Activated CD8-positive, alpha-beta memory T cell treated with anti-CD3 and anti-CD28 coated beads, Interleukin-2, amount 50 U/mL, for 4 hours (primary cell): ENCODE measurements around the gene TPP2.

Experiments used
- DNase-seq: peaks from one replicate; pipeline ENCODE4 v3.0.0-alpha.2; 2020

TPP2 gene

GRCh38 chr13:102597029-102597961 lies 509 bp downstream of the TPP2 start:
- peak; percentile 29 for DNase-seq

- no peak for DNase-seq
These were observed 1.3 kb downstream of the TPP2 start for GRCh38 chr13:102598061-102598460.

GRCh38 chr13:102599426-102600012 lies 2.7 kb downstream of the TPP2 start:
- DNase-seq: no peak

- DNase-seq: no peak
These were observed 9.9 kb downstream of the TPP2 start for GRCh38 chr13:102606537-102607309.

GRCh38 chr13:102608974-102609373 lies 12.2 kb downstream of the TPP2 start:
- DNase-seq: no peak

GRCh38 chr13:102609696-102610095 lies 12.9 kb downstream of the TPP2 start:
- no peak for DNase-seq

GRCh38 chr13:102610296-102610895 lies 13.6 kb downstream of the TPP2 start:
- DNase-seq: no peak

- DNase-seq: no peak
These were observed 21.0 kb downstream of the TPP2 start for GRCh38 chr13:102617697-102618350.

GRCh38 chr13:102620516-102620915 lies 23.7 kb downstream of the TPP2 start:
- no peak for DNase-seq

GRCh38 chr13:102626928-102627327 lies 30.1 kb downstream of the TPP2 start:
- DNase-seq: no peak

- no peak for DNase-seq
These were observed 31.8 kb downstream of the TPP2 start for GRCh38 chr13:102628559-102628958.

- no peak for DNase-seq
These were observed 34.4 kb downstream of the TPP2 start for GRCh38 chr13:102631198-102631597.

GRCh38 chr13:102638741-102639140 lies 42.0 kb downstream of the TPP2 start:
- no peak for DNase-seq

- DNase-seq: no peak
These were observed 45.2 kb downstream of the TPP2 start for GRCh38 chr13:102642029-102642428.

- DNase-seq: no peak
These were observed 45.7 kb downstream of the TPP2 start for GRCh38 chr13:102642475-102642874.

- no peak for DNase-seq
These were observed 46.9 kb downstream of the TPP2 start for GRCh38 chr13:102643656-102644055.

GRCh38 chr13:102645701-102646100 lies 48.9 kb downstream of the TPP2 start:
- DNase-seq: no peak

GRCh38 chr13:102648046-102648445 lies 51.3 kb downstream of the TPP2 start:
- DNase-seq: no peak

- DNase-seq: no peak
These were observed 53.7 kb downstream of the TPP2 start for GRCh38 chr13:102650444-102650843.

- DNase-seq: no peak
These were observed 54.6 kb downstream of the TPP2 start for GRCh38 chr13:102651392-102651791.

- no peak for DNase-seq
These were observed 55.1 kb downstream of the TPP2 start for GRCh38 chr13:102651892-102652291.

- no peak for DNase-seq
These were observed 58.0 kb downstream of the TPP2 start for GRCh38 chr13:102654756-102655155.

GRCh38 chr13:102657630-102658029 lies 60.8 kb downstream of the TPP2 start:
- DNase-seq: no peak
